GM18951 (cell line): ENCODE measurements around the gene CNIH4.
"Not testable (repeated sequence)": the region's sequence is repeated elsewhere in the genome, so short reads cannot be mapped to it uniquely, and the experiment has no call there.

ENCODE experiments used
- POLR2A ChIP-seq: IDR thresholded peaks from 4 replicates; pipeline ENCODE4 v1.6.1; 2011; ENCODE audit warnings: mild to moderate bottlenecking; ENCODE audit not compliant: insufficient read length, insufficient read depth; ENCODE audit errors: extremely low read depth
- in situ Hi-C: fragments of 300-500 bp; cut with MboI; formaldehyde crosslinking; loops from one replicate; pipeline ENCODE4 v1.12.0; 2022; ENCODE audit warnings: low sequenced_read_pairs, mixed read lengths, inconsistent platforms; ENCODE audit not compliant: unreplicated experiment

Gene CNIH4

DNA sequence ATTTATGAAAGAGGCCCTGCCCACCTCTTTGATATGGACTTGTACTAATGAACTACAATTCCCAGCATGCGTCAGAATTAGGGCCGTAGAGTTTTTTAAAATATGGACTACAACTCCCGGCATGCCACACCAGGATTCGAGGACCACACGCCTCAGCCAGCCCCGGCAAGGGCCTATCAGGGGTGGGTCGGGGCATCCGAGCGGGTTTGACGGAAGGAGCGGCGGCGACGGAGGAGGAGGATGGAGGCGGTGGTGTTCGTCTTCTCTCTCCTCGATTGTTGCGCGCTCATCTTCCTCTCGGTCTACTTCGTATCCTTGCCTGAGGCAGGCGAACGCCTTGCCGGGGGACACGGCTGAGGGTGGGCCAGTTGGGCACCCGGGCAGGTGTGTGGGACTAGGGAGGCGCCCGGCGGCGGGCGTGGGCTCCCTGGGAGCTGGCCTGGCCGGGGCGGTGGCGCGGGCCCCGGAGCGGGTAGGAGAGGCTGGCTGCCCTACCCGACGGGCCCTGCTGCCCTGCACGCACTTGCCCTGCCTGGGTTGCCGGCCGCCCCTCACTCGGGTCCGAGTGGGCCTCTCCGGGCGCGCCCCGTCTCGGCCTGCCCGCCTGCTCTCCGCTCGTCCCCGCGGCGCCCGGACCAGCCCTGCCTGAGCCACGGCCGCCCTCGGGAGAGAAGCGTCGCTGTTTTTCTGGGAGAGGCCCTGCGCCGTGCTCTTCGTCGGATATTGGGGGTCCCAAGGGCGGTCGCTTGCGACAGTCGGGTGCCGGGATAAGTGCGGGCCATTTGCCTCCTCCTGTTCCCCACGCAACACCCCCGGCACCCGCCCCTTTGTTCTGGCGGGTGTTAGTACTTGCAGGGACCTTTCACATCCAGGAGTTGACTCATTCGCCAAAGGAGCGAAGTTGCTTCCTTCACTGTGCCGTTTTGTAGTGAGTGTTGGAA lies at the start of gene CNIH4:
TSS of gene CNIH4 (plus strand) at position 195 of the 941 bp plus-strand sequence. CDS start at position 241, 46 bp downstream.
- in situ Hi-C loops: no loop called here

DNA sequence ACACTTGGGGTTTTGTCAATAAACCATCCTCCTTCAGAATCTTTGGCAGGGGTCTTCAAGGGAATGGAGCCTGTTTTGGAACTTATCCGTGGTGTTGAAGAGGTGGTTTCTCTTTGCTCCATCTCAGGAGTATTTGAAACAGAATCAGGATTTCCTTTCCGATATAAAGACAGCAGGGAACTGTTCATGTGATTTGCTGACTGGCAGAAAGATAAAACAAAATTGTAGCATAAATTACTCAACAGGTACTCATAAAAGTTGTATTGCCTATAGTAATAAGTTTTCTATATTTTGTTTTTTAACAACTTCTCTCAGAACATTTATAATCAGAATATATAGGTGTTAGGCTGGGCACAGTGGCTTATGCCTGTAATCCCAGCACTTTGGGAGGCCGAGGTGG lies 48.6 kb upstream of the CNIH4 start:
- in situ Hi-C loops: no loop called here
- TF ChIP-seq POLR2A: no peak

More for the DNA sequence above, at the start of gene CNIH4:
- peak; percentile 84 for TF ChIP-seq POLR2A

DNA sequence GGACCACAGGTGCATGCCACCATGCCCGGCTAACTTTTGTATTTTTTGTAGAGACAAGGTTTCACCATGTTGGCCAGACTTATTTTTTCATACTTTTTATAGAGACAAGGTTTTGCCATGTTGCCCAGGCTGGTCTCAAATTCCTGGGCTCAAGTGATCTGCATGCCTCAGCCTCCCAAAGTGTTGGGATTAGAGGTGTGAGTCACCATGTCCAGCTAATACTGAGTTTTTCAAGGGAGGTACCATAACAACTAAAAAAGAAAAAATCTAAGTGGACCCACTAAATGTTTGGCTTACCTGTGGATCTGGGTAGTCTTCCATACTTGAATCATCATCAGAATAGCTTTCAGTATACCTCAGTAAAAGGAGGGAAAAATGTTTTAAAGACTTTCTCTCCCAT lies 45.2 kb upstream of the CNIH4 start:
- in situ Hi-C loops: not testable (repeated sequence)

DNA sequence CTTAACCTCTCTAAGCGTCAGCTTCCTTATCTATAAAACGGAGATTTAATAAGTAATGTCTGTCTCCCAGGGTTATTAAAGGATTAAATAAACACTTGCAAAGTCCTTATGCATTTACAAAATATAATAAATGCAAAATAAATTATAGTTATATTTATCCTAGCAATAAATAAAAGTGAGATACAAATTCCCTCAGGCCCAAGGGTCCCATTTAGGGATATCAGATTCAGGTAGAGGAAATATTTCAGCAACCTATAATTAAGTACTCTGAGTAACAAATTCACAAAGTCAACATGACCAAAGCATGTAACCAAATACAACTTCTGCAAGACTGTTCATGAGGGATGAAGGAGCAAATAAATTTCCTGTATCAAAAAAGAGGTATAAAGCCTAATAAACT lies 44.7 kb upstream of the CNIH4 start:
- TF ChIP-seq POLR2A: no peak
- in situ Hi-C loops: no loop called here

DNA sequence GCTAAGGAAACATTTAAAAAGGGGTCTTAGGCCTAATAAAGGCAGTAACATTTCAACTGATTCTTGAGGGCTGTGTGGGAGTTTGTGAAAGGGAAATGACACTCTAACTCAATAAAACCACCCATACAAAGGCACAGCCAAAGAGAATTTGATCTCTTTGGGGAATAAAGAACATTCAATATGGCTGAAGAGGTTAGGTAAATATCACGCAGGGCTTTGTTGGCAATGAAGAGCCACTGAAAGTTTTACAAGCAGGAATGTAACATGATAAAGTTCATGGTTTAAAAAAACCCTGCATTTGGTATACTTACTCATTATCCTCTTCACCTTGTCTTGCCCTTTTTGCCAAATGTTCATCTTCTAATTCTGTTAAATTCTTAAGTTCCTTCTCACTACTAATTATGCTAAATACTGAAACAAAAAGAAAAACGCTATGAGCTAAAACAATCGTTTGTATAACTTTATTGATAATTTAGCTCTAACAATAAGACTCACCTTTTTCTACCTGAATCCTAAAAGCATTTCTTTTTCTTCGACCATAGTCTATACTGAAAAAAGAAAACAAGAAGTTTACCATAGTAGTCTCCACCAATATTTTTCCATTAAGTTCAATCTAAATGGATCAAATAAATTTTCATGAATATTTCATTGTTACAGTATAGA lies 39.2 kb upstream of the CNIH4 start:
- TF ChIP-seq POLR2A: no peak
- in situ Hi-C loops: no loop called here

DNA sequence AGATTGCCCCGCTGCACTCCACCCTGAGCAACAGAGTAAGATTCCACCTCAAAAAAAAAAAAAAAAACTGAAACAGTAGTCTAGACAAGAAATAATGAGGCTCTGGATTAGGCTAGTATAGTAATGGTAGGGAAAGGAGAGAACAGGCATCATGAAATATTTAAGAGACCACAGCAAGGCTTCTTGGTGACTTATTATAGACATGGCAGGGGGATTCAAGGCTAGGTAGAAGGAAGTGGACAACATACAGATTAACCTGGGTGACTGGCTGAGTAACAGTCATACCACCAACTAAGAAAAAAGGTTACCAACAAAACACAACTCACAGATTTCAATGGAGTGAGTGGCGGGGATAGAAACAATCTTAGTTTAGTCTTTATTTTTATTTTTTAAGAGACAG lies 35.0 kb upstream of the CNIH4 start:
- in situ Hi-C loops: loop anchor here (10.0 kb wide), 1 partner anchor 197 kb away; no protein-coding TSS in a partner anchor
- TF ChIP-seq POLR2A: no peak

DNA sequence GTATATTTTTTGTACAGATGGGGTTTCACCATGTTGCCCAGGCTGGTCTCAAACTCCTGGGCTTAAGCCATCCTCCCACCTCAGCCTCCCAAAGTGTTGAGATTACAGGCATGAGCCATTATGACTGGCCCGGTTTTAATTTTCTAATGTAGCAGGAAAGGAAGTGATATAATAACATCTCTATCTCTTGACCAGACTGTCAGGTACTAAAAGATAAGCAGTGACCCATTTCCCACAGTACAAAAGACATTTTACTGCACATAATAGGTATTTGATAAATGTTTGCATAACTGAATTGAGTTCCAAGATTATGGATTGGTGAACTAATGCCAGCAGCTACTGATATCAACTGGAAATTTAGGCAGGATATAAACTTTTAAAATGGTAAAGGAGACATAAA lies 30.7 kb upstream of the CNIH4 start:
- no peak for TF ChIP-seq POLR2A
- in situ Hi-C loops: loop anchor here (10.0 kb wide), 1 partner anchor 201 kb away; no protein-coding TSS in a partner anchor

DNA sequence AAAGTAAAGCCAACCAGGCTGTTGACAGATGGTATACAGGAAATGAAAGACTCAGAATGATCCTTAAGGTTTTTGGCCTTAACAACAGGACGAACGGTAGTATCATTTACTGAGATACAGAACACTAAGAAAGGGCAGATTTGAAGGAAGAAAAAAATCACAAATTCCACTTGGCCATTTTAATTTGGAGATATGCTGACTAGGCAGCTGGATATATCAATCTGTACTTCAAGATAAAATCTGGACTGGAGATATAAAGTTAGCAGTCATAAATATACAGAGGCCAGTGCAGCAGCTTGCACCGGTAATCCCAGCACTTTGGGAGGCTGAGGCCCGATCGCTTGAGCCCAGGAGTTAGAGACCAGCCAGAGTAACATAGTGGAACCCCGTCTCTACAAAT lies 28.0 kb upstream of the CNIH4 start:
- TF ChIP-seq POLR2A: no peak
- in situ Hi-C loops: loop anchor here (10.0 kb wide), 1 partner anchor 204 kb away; no protein-coding TSS in a partner anchor

DNA sequence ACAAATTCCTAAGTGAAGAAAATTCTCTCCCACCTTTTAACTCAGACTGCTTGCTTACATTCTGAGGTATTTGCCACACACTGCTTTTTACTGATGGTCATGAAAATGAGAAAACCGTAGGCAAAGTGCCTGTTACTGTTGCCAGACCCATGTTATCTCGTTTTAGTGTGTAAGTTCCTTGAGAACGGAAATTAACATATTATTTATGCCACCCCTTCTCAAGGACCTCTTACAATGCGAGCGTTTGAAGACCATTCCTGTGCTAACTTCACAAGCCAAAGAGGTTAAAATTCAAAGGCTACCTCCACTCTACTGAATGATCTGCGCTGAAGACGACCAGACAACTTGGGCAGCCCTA lies 27.2 kb upstream of the CNIH4 start:
- TF ChIP-seq POLR2A: no peak
- in situ Hi-C loops: loop anchor here (10.0 kb wide), 1 partner anchor 205 kb away; no protein-coding TSS in a partner anchor

DNA sequence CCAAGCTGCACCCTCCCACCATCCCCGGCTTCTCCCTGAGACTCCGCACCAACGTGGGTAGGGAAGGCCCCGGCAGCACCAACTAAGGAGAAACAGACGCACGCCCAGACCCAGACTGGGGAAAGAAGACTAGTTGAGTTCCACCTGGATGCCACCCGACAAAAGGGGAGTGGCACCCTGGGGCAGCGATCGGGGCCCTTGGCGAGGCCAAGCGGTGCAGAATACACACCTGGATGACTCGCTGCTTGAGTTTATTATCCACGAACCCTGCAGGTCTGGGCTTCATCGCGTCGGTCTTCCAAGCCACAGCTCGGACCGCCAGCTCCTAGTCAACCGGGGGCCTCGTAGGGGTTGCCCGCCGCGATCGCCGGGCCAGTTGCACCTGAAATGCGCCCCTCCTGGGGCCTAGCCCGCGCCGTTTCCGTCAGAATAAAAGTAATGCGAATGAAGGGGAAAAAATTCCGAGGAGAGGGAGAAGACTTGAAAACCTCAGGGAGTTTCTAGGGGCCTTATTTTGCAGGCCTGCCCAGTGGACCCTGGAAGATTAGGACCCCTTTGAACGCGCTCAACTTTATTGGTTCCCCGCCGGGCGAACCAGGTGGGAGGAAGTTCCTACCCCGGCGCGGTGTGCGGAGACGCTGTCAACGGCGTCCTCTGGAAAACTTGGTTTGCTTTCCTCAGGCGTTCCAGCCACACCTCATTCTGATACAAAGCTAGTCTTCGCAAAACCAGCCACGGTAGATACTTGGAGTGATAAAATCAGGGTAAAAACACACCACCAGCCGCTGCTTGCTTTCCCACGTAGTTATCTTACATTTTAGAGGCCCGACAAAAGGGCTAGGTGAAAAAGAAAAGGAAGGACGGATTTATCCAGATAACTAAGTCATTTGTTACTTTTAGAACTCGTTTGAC lies 26.6 kb upstream of the CNIH4 start, which contains the start of gene NVL:
TSS of gene NVL (minus strand) at position 331 of the 912 bp plus-strand sequence. CDS start at position 286, 45 bp downstream.
- TF ChIP-seq POLR2A: peak; percentile 78
- in situ Hi-C loops: loop anchor here (10.0 kb wide), 1 partner anchor 205 kb away; no protein-coding TSS in a partner anchor

DNA sequence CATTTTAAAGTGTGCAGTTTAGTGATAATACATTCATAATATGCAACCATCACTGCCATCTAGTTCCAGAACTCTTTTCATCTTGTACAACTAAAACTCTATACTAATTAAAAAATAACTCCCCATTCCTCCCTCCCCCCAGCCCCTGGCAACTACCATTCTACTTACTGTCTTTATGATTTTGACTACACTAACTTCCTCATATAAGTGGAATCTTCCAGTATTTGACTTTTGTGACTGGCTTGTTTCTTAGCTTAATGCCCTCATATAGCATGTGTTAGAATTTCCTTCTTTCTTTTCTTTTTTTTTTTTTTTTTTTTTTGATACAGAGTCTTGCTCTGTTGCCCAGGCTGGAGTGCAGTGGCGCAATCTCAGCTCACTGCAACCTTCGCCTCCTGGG lies 25.4 kb upstream of the CNIH4 start:
- no peak for TF ChIP-seq POLR2A

DNA sequence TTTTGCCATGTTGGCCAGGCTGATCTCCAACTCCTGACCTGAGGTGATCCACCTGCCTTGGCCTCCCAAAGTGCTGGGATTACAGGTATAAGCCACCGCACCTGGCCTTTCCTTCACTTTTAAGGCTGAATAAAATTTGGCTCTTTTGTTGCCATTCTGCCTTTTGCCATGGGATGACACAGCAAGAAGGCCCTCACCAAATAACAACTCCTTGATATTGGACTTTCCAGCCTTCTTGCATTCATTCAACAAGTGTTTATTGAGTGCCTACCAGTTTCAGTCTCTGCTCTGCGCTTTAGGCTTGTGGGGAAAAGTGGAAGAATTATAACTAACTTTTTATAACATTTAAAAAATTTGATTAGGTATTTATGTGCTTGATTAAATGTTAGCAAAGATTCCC lies 24.9 kb upstream of the CNIH4 start:
- TF ChIP-seq POLR2A: no peak
- in situ Hi-C loops: no loop called here

More for the DNA sequence above, 25.4 kb upstream of the CNIH4 start:
- in situ Hi-C loops: no loop called here
